HuH-7 (cell line): Measurements from ENCODE around the gene RGMA.
"Not testable (repeated sequence)": the region's sequence is repeated elsewhere in the genome, so short reads cannot be mapped to it uniquely, and the experiment has no call there.

Experiments used
- DNase-seq: peaks from one replicate; pipeline ENCODE4 v3.0.0; 2011; ENCODE audit warnings: low spot score

RGMA gene

GRCh38 chr15:93066834-93067648, 22.0 kb downstream of the RGMA start:
- DNase-seq, result no peak

GRCh38 chr15:93066224-93066681, 22.8 kb downstream of the RGMA start:
- no peak for DNase-seq

GRCh38 chr15:93065641-93066045, 23.4 kb downstream of the RGMA start:
- no peak for DNase-seq

- no peak for DNase-seq
Measured at GRCh38 chr15:93063796-93064690, 25.0 kb downstream of the RGMA start.

GRCh38 chr15:93063262-93063671, 25.7 kb downstream of the RGMA start:
- DNase-seq, result no peak

GRCh38 chr15:93062628-93063261, 26.3 kb downstream of the RGMA start:
- not testable (repeated sequence) for DNase-seq

GRCh38 chr15:93060336-93061248, 28.4 kb downstream of the RGMA start:
- no peak for DNase-seq

- DNase-seq, result no peak
Measured at GRCh38 chr15:93059442-93059841, 29.6 kb downstream of the RGMA start.

GRCh38 chr15:93058904-93059427, 30.0 kb downstream of the RGMA start:
- no peak for DNase-seq

GRCh38 chr15:93058128-93058527, 30.9 kb downstream of the RGMA start:
- no peak for DNase-seq

GRCh38 chr15:93057618-93058017, 31.4 kb downstream of the RGMA start:
- no peak for DNase-seq

GRCh38 chr15:93056836-93057235, 32.2 kb downstream of the RGMA start:
- no peak for DNase-seq

- no peak for DNase-seq
Measured at GRCh38 chr15:93055211-93055610, 33.8 kb downstream of the RGMA start.

GRCh38 chr15:93052090-93052879, 36.7 kb downstream of the RGMA start:
- peak; percentile 59 for DNase-seq

- DNase-seq, result no peak
Measured at GRCh38 chr15:93051236-93052089, 37.5 kb downstream of the RGMA start.

- no peak for DNase-seq
Measured at GRCh38 chr15:93050648-93051047, 38.4 kb downstream of the RGMA start.

GRCh38 chr15:93049914-93050578, 39.0 kb downstream of the RGMA start:
- no peak for DNase-seq

GRCh38 chr15:93049233-93049632, 39.8 kb downstream of the RGMA start:
- no peak for DNase-seq

GRCh38 chr15:93048759-93049161, 40.3 kb downstream of the RGMA start:
- no peak for DNase-seq
